SU-DHL-6 (cell line): Measurements from ENCODE around the gene MEIOSIN.

Experiments
- H2AFZ ChIP-seq: fragments of 200-600 bp; sonication (generic); 2 replicates; pipeline ENCODE4 v1.6.1; 2014; ENCODE audit warnings: low read depth, mild to moderate bottlenecking, moderate library complexity, mixed read lengths, antibody characterized with exemption, low read length; ENCODE audit not compliant: severe bottlenecking
- H3F3A ChIP-seq: fragments of 200-600 bp; shearing (Covaris generic); 2 replicates; pipeline ENCODE4 v1.6.0; 2016; ENCODE audit warnings: antibody characterized with exemption, mild to moderate bottlenecking; ENCODE audit not compliant: insufficient read depth
- H3K27ac ChIP-seq: fragments of 200-600 bp; sonication (generic); 2 replicates; pipeline ENCODE4 v1.5.1; 2016; ENCODE audit warnings: low read depth, mild to moderate bottlenecking, low read length, moderate library complexity, mixed read lengths
- H3K27me3 ChIP-seq: fragments of 200-600 bp; sonication (generic), shearing (Covaris generic); 2 replicates; pipeline ENCODE4 v1.6.0; 2014; ENCODE audit warnings: mild to moderate bottlenecking, low read length
- H3K36me3 ChIP-seq: fragments of 200-600 bp; sonication (generic); 2 replicates; pipeline ENCODE4 v1.6.1; 2014; ENCODE audit warnings: mild to moderate bottlenecking, low read length, mixed read lengths
- H3K4me2 ChIP-seq: fragments of 300-600, 200-600 bp; shearing (Covaris generic), sonication (generic); 2 replicates; pipeline ENCODE4 v1.6.0; 2014; ENCODE audit warnings: low read length, low read depth, mild to moderate bottlenecking; ENCODE audit not compliant: poor library complexity, severe bottlenecking
- H3K4me3 ChIP-seq: fragments of 200-600 bp; sonication (generic); 2 replicates; pipeline ENCODE4 v1.5.1; 2014; ENCODE audit warnings: antibody characterized with exemption, low read length, mild to moderate bottlenecking, mixed read lengths; ENCODE audit not compliant: insufficient read depth, poor library complexity, severe bottlenecking
- H3K79me2 ChIP-seq: fragments of 200-600 bp; sonication (generic); 2 replicates; pipeline ENCODE4 v1.6.1; 2014; ENCODE audit warnings: mild to moderate bottlenecking, low read length, moderate library complexity; ENCODE audit not compliant: insufficient read depth
- H3K9ac ChIP-seq: fragments of 200-600 bp; sonication (generic); 2 replicates; pipeline ENCODE4 v1.7.0; 2014; ENCODE audit warnings: mild to moderate bottlenecking, low read length
- H3K9me2 ChIP-seq: fragments of 200-600 bp; sonication (generic); replicated peaks from 2 replicates; pipeline ENCODE4 v1.6.1; 2014; ENCODE audit warnings: low read length; ENCODE audit not compliant: insufficient read depth
- H3K9me3 ChIP-seq: fragments of 200-600 bp; sonication (generic); 2 replicates; pipeline ENCODE4 v1.6.1; 2014; ENCODE audit warnings: low read length, mixed read lengths; ENCODE audit not compliant: insufficient read depth
- H4K20me1 ChIP-seq: fragments of 200-600 bp; sonication (generic); 2 replicates; pipeline ENCODE4 v1.6.1; 2014; ENCODE audit warnings: low read depth, mild to moderate bottlenecking, antibody characterized with exemption, low read length, moderate library complexity, mixed read lengths
- EZH2phosphoT487 ChIP-seq: fragments of 200-600 bp; sonication (generic), shearing (Covaris generic); conservative IDR thresholded peaks from 2 replicates; pipeline ENCODE4 v1.6.1; 2018; ENCODE audit warnings: mild to moderate bottlenecking, antibody characterized with exemption, low read length, moderate library complexity, mixed read lengths
- TF ChIP-seq, protein P1 (sequence below): fragments of 200-600 bp; sonication (generic); IDR thresholded peaks from one replicate; pipeline ENCODE4 v1.5.1; 2017; ENCODE audit warnings: antibody characterized with exemption, mild to moderate bottlenecking, low read length, moderate library complexity; ENCODE audit not compliant: insufficient read depth, poor library complexity, severe bottlenecking

MEIOSIN gene

DNA sequence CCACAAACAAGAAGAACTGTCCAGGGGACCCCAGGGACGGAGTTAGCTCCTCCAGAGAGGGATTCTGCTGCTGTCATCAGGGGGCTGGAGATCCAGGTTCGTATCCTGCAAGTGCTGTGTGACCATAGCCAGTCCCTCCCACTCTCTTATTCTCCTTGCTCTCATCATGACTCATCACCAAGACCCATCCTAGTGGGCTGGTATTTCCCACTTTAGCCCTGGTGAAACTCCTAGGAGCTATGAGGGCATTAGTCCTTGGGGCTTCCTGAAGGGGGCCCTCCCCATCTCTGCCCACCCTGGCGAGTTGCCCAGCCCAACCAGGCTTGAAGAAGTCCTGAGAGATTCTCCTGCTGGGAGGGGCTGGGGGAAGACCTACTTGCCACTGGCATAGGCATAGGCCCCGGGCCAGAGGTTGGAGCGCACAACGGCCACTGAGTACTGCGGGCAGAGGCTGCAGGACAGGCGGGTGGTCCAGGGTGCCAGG is 66.9 kb downstream of the MEIOSIN start:
- H3K27me3 ChIP-seq, result no peaks in the 10 kb centered on the region
- no peak overlapping the region for H3K9ac ChIP-seq
- H3K4me2 ChIP-seq, result no peak overlapping the region

DNA sequence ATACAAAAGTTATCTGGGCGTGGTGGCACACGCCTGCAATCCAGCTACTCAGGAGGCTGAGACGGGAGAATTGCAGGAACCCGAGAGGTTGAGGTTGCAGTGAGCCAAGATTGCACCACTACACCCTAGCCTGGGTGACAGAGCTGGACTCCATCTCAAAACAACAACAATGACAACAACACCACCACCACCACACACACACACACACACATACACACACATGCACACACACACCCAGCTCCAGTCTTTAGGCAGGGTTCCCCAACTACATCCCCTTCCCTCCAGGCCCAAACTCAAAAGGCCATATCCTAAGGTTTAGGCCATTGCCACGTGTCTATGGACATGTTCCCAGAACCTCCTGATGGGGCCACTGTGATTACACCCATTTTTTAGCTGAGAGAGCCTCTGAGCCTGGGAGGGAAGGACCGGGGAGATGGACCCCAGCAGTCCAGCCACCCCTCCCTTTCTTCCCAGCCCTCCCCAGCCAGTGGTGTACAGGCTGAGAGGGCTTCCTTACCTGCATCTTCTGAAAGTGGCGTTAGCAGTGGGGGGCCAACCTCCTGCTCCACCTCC is 68.5 kb downstream of the MEIOSIN start:
- no peaks in the 10 kb centered on the region for H3F3A ChIP-seq

More for the DNA sequence above, 66.9 kb downstream of the MEIOSIN start:
- no peak overlapping the region for H2AFZ ChIP-seq
- H3K9me3 ChIP-seq, result no peaks in the 10 kb centered on the region
- no peak overlapping the region for H3K4me3 ChIP-seq
- no peaks in the 10 kb centered on the region for H4K20me1 ChIP-seq
- no peaks in the 10 kb centered on the region for H3K79me2 ChIP-seq
- H3K36me3 ChIP-seq, result no peaks in the 10 kb centered on the region
- no peaks in the 10 kb centered on the region for H3F3A ChIP-seq
- no peaks in the 10 kb centered on the region for H3K9me2 ChIP-seq
- TF ChIP-seq EZH2phosphoT487, result no peak
- TF ChIP-seq, protein P1, sequence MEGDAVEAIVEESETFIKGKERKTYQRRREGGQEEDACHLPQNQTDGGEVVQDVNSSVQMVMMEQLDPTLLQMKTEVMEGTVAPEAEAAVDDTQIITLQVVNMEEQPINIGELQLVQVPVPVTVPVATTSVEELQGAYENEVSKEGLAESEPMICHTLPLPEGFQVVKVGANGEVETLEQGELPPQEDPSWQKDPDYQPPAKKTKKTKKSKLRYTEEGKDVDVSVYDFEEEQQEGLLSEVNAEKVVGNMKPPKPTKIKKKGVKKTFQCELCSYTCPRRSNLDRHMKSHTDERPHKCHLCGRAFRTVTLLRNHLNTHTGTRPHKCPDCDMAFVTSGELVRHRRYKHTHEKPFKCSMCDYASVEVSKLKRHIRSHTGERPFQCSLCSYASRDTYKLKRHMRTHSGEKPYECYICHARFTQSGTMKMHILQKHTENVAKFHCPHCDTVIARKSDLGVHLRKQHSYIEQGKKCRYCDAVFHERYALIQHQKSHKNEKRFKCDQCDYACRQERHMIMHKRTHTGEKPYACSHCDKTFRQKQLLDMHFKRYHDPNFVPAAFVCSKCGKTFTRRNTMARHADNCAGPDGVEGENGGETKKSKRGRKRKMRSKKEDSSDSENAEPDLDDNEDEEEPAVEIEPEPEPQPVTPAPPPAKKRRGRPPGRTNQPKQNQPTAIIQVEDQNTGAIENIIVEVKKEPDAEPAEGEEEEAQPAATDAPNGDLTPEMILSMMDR, result no peak
- H3K27ac ChIP-seq, result no peak overlapping the region

DNA sequence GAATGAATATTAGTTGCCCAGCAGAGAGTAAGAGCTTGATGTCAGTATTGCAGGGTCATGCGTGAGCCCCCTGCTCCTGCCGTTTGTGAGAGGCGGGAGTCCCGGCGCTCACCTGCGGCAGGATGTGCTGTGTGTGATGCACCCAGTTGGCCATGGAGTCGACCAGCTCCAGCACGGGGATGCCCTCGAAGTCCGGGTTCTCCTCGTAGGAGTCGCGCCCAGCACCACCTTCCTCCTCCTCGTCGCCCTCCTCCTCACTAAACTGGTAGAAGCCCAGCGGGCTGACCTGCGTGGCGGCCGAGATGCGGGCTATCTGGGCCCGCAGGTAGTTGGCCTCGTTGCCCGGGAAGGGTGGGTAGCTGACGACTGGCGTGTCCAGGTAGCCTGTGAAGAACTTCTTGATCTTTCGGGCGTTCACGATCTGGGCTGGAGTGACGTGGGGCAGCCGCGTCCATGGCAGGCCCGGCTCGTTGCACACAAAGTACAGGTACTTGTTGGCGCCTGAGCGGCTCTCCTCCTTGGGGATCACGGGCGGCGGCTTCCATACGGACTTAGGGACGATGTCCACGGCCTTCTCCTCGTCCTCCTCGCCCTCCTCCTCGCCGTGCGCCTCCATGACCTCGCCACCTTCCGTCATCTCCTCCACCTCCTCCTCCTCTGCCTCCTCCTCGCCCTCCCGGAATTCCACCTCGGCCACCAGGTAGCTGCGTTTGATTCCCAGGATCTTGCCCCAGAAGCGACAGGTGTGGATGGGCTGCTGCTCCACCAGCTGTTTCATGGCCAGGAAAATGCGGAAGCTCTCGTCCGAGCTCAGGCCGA is 71.1 kb downstream of the MEIOSIN start:
- Histone ChIP-seq H3K9ac (no peak overlapping the region), H2AFZ (no peak overlapping the region)
- TF ChIP-seq, protein P1, result no peak
- TF ChIP-seq EZH2phosphoT487, result no peak

More for the DNA sequence above, 68.5 kb downstream of the MEIOSIN start:
- no peak overlapping the region for H3K27ac ChIP-seq
- no peaks in the 10 kb centered on the region for H3K36me3 ChIP-seq
- no peaks in the 10 kb centered on the region for H3K9me2 ChIP-seq
- H3K4me2 ChIP-seq, result no peak overlapping the region
- TF ChIP-seq, protein P1, result no peak
- no peak for TF ChIP-seq EZH2phosphoT487
- H3K27me3 ChIP-seq, result no peaks in the 10 kb centered on the region
- no peaks in the 10 kb centered on the region for H3K79me2 ChIP-seq
- no peak overlapping the region for H3K4me3 ChIP-seq
- H4K20me1 ChIP-seq, result no peaks in the 10 kb centered on the region
- H3K9ac ChIP-seq, result no peak overlapping the region
- H2AFZ ChIP-seq, result no peak overlapping the region
- no peaks in the 10 kb centered on the region for H3K9me3 ChIP-seq

More for the DNA sequence above, 71.1 kb downstream of the MEIOSIN start:
- Histone ChIP-seq H3K4me3 (no peak overlapping the region), H3K27ac (no peak overlapping the region), H3K79me2 (no peaks in the 10 kb centered on the region), H3K9me2 (no peaks in the 10 kb centered on the region), H3F3A (no peaks in the 10 kb centered on the region), H4K20me1 (no peaks in the 10 kb centered on the region), H3K9me3 (no peaks in the 10 kb centered on the region), H3K4me2 (no peak overlapping the region), H3K27me3 (no peaks in the 10 kb centered on the region), H3K36me3 (no peaks in the 10 kb centered on the region)
